Activated CD8-positive, alpha-beta T cell treated with anti-CD3 and anti-CD28 coated beads, Interleukin-2, amount 10 ng/mL, durations not matched to agents 7 days and 5 days (primary cell): ENCODE results near the gene ATP5PF. TPM values are rescaled to one million over a fixed set of nuclear protein-coding genes. Genes with fewer than 3 reads are reported as not detected.
A peak's percentile ranks its signal among the peaks of the same experiment; 100 is the strongest.
"Not testable (repeated sequence)": the region's sequence is repeated elsewhere in the genome, so short reads cannot be mapped to it uniquely, and the experiment has no call there.

Source experiments
- ATAC-seq: fragments of 150-1000 bp; cut with Tn5 transposase; one replicate; pipeline ENCODE4 v1.10.0; 2021; ENCODE audit warnings: moderate library complexity
- CTCF ChIA-PET: fragments of 350-600 bp; sonication (Branson Sonifier 250); formaldehyde crosslinking; loops from one replicate; lab custom pipeline; 2021; ENCODE audit warnings: antibody characterized with exemption; lab: Charles Lee
- POLR2A ChIA-PET: fragments of 350-600 bp; sonication (Branson Sonifier 250); formaldehyde crosslinking; loops from one replicate; lab custom pipeline; 2021; ENCODE audit warnings: antibody characterized with exemption; lab: Charles Lee
- DNase-seq: peaks from one replicate; pipeline ENCODE4 v3.0.0-alpha.2; 2020
- H3K27ac Mint-ChIP-seq: one replicate; pipeline ENCODE4 v1.8.0; 2021; ENCODE audit warnings: mild to moderate bottlenecking, mixed read lengths
- H3K27me3 Mint-ChIP-seq: one replicate; pipeline ENCODE4 v1.8.0; 2021; ENCODE audit warnings: low read depth, mixed read lengths
- H3K36me3 Mint-ChIP-seq: one replicate; pipeline ENCODE4 v1.8.0; 2021; ENCODE audit warnings: low read depth, mixed read lengths
- H3K4me1 Mint-ChIP-seq: one replicate; pipeline ENCODE4 v1.8.0; 2021; ENCODE audit warnings: low read depth, mixed read lengths
- H3K4me3 Mint-ChIP-seq: one replicate; pipeline ENCODE4 v1.8.0; 2021; ENCODE audit warnings: mild to moderate bottlenecking, mixed read lengths
- H3K9me3 Mint-ChIP-seq: one replicate; pipeline ENCODE4 v1.8.0; 2022; ENCODE audit warnings: mixed read lengths; ENCODE audit not compliant: insufficient read depth
- total RNA-seq, 2 experiments: library from RNA; stranded (reverse); gene quantifications; one replicate each; pipeline ENCODE4 v1.2.3, GENCODE V29; 2021

ATP5PF gene
- total RNA-seq, 2 experiments from 2014 or later, result 148 to 150 TPM

- DNase-seq (no peak), ATAC-seq (no peak)
- Mint-ChIP-seq H3K36me3 (peaks cover 45% of the 10 kb centered on the region), H3K4me3 (no peak overlapping the region), H3K27ac (no peak overlapping the region), H3K9me3 (no peaks in the 10 kb centered on the region), H3K4me1 (no peaks in the 10 kb centered on the region), H3K27me3 (no peaks in the 10 kb centered on the region)
- CTCF ChIA-PET, result interaction anchor here (0.7 kb wide), 1 partner anchor 94 kb away, joined by 3 read pairs; no protein-coding TSS in a partner anchor
- POLR2A ChIA-PET, result interaction anchor here (1.3 kb wide), 1 partner anchor 13 kb away, joined by 6 read pairs; the partner anchor contains the start of genes ATP5PF and GABPA
Observed at GRCh38 chr21:25721987-25722386, 12.7 kb downstream of the ATP5PF start.

- Mint-ChIP-seq H3K36me3 (peaks cover 16% of the 10 kb centered on the region), H3K4me1 (no peaks in the 10 kb centered on the region), H3K27ac (no peak overlapping the region), H3K27me3 (no peaks in the 10 kb centered on the region), H3K4me3 (no peak overlapping the region), H3K9me3 (no peaks in the 10 kb centered on the region)
- ChIA-PET POLR2A (no interaction called here), CTCF (interaction anchor here (1.8 to 2.1 kb wide), 2 partner anchors 9 to 109 kb away, joined by 9 to 10 read pairs; no protein-coding TSS in a partner anchor)
- no peak for ATAC-seq
- no peak for DNase-seq
Observed at GRCh38 chr21:25717491-25718147, 17.1 kb downstream of the ATP5PF start.

- H3K4me3 Mint-ChIP-seq, CTCF ChIA-PET, ATAC-seq, H3K27ac Mint-ChIP-seq, H3K36me3 Mint-ChIP-seq, H3K9me3 Mint-ChIP-seq, DNase-seq, H3K4me1 Mint-ChIP-seq, H3K27me3 Mint-ChIP-seq, POLR2A ChIA-PET: not testable (repeated sequence)
Observed at GRCh38 chr21:25714066-25714465, 20.6 kb downstream of the ATP5PF start.

DNA sequence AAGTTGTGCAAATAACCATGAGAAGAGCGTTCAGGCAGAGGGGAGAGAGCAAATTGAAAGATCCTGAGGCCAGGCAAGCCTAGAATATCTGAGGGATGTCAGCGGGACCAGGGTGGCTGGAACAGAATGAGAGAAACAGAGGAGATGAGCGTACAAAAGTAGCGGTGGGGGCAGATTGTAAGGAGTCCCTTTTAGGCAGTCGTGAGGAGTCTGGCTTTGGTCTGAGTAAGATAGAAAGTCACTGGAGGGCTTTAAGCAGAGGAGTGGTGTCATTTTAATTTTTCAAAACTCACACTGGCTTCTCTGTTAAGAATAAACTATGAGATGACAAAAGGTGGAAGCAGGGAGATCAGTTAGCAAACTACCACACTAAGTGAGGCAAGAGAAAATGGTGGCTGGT, 24.2 kb downstream of the ATP5PF start:
- Mint-ChIP-seq H3K4me3 (no peak overlapping the region), H3K27ac (no peak overlapping the region), H3K9me3 (no peaks in the 10 kb centered on the region), H3K36me3 (no peaks in the 10 kb centered on the region), H3K27me3 (no peaks in the 10 kb centered on the region), H3K4me1 (no peaks in the 10 kb centered on the region)
- ATAC-seq (no peak), DNase-seq (no peak)
- ChIA-PET CTCF (interaction anchor here (1.1 to 1.6 kb wide), 3 partner anchors 91 to 102 kb away, joined by 3 to 11 read pairs (median 4); no protein-coding TSS in a partner anchor), POLR2A (no interaction called here)

DNA sequence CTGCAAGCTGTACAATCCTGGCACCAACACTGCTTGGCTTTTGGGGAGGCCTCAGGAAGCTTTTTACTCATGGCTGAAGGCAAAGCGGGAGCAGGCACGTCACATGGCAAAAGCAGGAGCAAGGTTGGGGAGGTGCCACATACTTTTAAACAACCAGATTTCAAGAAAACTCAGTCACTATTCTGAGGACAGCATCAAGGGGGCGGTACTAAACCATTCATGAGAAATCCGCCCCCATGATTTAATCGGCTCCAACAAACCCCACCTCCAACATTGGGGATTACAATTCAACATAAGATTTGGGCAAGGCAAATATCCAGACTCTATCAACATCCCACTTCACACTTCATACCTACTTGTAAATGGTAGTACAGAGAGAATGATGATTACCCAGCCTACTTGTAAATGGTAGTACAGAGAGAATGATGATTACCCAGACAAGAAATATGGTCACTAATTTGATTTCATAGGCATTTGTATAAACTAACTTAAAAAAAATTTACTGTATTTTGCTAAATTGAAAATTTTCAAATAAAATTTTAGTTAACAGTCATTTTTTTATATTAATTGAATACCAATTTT, 24.9 kb downstream of the ATP5PF start:
- Mint-ChIP-seq H3K27ac (no peak overlapping the region), H3K4me1 (no peaks in the 10 kb centered on the region), H3K9me3 (no peaks in the 10 kb centered on the region), H3K27me3 (no peaks in the 10 kb centered on the region), H3K36me3 (no peaks in the 10 kb centered on the region), H3K4me3 (no peak overlapping the region)
- POLR2A ChIA-PET, result no interaction called here
- DNase-seq (no peak), ATAC-seq (no peak)
- CTCF ChIA-PET, result interaction anchor here (1.5 kb wide), 1 partner anchor 101 kb away, joined by 11 read pairs; no protein-coding TSS in a partner anchor

DNA sequence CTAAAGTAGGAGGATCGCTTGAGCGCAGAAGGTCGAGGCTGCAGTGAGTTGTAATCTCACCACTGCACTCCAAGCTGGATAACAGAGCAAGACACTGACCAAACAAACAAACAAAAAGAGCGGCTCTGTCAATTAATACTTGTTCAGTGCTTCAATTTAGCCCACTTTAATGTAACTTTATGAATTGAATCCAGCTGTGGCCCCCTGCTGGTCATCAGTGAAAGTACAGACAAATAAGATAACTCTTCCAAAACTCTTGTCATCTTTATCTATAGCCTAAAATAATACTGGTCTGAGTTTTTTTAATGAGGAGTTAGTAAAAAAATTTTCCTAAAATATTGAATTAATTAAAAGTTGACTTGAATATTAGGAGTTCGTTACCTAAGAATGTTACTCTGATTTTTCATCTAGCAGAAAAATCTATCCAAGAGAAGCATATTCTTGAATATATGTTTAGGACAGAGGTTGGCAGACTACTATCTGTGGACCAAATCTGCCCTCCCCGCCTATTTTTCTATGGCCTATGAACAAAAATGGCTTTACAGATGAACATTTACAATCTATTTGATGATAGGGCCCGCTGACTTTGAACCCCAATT, 26.1 kb downstream of the ATP5PF start:
- Mint-ChIP-seq H3K36me3 (no peaks in the 10 kb centered on the region), H3K4me1 (no peaks in the 10 kb centered on the region), H3K4me3 (no peak overlapping the region), H3K27ac (no peak overlapping the region), H3K9me3 (no peaks in the 10 kb centered on the region), H3K27me3 (no peaks in the 10 kb centered on the region)
- ChIA-PET CTCF (interaction anchor here (0.6 to 2.1 kb wide), 13 partner anchors 9 to 310 kb away, joined by 3 to 34 read pairs (median 4); partner anchors contain the start of gene JAM2), POLR2A (no interaction called here)
- ATAC-seq (no peak), DNase-seq (peak; percentile 63)

DNA sequence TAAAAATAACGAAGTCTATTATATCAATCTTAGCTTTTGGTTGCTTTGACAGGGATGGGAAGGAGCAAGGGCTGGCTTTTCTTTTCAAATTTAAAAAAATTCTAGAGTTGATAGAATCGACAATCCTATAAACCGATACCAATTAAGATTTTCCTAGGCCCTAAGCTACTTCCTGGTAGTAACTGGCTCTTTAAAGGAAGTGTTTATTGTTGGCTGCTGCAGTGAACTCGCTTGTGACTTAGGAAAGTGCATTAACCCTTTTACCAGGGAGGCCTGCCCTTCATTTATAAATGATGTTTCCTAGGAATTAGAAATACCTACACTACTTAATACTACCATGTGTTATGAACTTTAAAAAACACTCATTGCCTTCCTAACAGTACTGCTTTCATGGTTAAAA, 33.2 kb downstream of the ATP5PF start:
- no peak overlapping the region for H3K27ac Mint-ChIP-seq

DNA sequence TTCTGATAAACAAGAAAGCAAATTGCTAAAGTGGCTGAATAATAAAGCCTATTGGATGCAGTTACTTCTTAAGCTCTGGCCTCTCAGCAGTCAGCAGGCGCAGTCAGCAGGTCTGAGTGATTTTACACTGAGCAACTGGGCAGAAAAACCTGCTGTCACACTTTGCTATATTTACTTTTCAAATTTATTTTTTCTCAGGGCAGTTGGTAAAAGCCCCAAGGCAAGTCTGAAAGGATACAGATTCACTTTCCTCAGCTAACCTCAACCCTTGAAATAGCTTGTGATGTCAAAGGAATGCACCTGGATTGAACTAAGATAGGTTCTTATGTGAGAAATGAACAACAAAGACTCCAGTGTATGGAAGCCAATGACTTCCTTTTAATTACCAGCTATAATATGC, 34.0 kb downstream of the ATP5PF start:
- Mint-ChIP-seq H3K27ac (no peak overlapping the region), H3K36me3 (no peaks in the 10 kb centered on the region), H3K27me3 (no peaks in the 10 kb centered on the region), H3K9me3 (no peaks in the 10 kb centered on the region), H3K4me1 (no peaks in the 10 kb centered on the region), H3K4me3 (no peak overlapping the region)
- no peak for DNase-seq
- POLR2A ChIA-PET, result no interaction called here
- CTCF ChIA-PET, result interaction anchor here (3.5 kb wide), 1 partner anchor 92 kb away, joined by 10 read pairs; no protein-coding TSS in a partner anchor
- ATAC-seq, result no peak

More for the DNA sequence above, 33.2 kb downstream of the ATP5PF start:
- ChIA-PET POLR2A (interaction anchor here (0.6 kb wide), 1 partner anchor 88 kb away, joined by 4 read pairs; no protein-coding TSS in a partner anchor), CTCF (interaction anchor here (3.5 kb wide), 1 partner anchor 93 kb away, joined by 10 read pairs; no protein-coding TSS in a partner anchor)
- Mint-ChIP-seq H3K27me3 (no peaks in the 10 kb centered on the region), H3K36me3 (no peaks in the 10 kb centered on the region), H3K9me3 (no peaks in the 10 kb centered on the region), H3K4me3 (no peak overlapping the region), H3K4me1 (no peaks in the 10 kb centered on the region)
- ATAC-seq (no peak), DNase-seq (no peak)

DNA sequence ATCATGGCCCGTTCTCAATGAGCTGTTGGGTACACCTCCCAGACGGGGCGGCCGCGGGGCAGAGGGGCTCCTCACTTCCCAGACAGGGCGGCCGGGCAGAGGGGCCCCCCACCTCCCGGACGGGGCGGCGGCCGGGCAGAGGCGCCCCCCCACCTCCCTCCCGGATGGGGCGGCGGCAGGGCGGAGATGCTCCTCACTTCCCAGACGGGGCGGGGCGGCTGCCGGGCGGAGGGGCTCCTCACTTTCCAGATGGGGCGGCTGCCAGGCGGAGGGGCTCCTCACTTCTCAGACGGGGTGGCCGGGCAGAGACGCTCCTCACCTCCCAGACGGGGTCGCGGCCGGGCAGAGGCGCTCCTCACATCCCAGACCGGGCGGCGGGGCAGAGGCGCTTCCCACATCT, 39.2 kb downstream of the ATP5PF start:
- CTCF ChIA-PET, result not testable (repeated sequence)

GRCh38 chr21:25691976-25692375, 42.7 kb downstream of the ATP5PF start:
- Mint-ChIP-seq H3K27me3 (peaks cover 4% of the 10 kb centered on the region), H3K27ac (no peak overlapping the region), H3K4me3 (no peak overlapping the region), H3K4me1 (no peaks in the 10 kb centered on the region), H3K36me3 (no peaks in the 10 kb centered on the region), H3K9me3 (no peaks in the 10 kb centered on the region)
- ChIA-PET CTCF (interaction anchor here (0.7 kb wide), 1 partner anchor 83 kb away, joined by 3 read pairs; no protein-coding TSS in a partner anchor), POLR2A (interaction anchor here (0.6 kb wide), 1 partner anchor 56 kb away, joined by 3 read pairs; no protein-coding TSS in a partner anchor)
- DNase-seq (no peak), ATAC-seq (no peak)

More for the DNA sequence above, 39.2 kb downstream of the ATP5PF start:
- H3K36me3 Mint-ChIP-seq, H3K27me3 Mint-ChIP-seq, DNase-seq, H3K4me3 Mint-ChIP-seq, H3K27ac Mint-ChIP-seq, POLR2A ChIA-PET, H3K9me3 Mint-ChIP-seq, H3K4me1 Mint-ChIP-seq, ATAC-seq: not testable (repeated sequence)

DNA sequence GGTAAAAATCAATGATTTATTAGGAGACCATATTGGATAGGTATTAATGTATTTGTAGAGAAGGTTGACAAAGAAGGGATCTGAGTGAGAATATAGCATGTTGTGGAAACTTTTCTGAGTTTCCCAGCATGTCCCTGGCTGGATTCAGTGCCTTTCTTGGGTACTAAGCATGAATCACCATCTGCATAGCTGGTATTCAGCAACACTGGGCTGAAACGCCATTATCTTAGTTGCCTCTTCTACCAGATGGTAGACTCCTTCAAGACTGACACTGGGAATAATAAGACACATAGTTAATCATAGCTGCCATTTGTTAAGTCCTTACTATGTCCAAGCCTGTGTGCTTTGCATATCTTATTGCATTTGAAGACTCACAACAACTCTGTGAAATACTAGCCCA, 45.5 kb downstream of the ATP5PF start:
- POLR2A ChIA-PET, result no interaction called here
- Mint-ChIP-seq H3K4me3 (no peak overlapping the region), H3K27ac (no peak overlapping the region), H3K36me3 (no peaks in the 10 kb centered on the region), H3K9me3 (no peaks in the 10 kb centered on the region), H3K4me1 (no peaks in the 10 kb centered on the region), H3K27me3 (peaks cover 7% of the 10 kb centered on the region)
- DNase-seq, result no peak
- CTCF ChIA-PET, result interaction anchor here (0.9 to 1.2 kb wide), 2 partner anchors 50 to 75 kb away, joined by 3 read pairs; no protein-coding TSS in a partner anchor
- no peak for ATAC-seq
